GM12872 (cell line): Measurements from ENCODE around the gene CDK5RAP2.

Source experiments
- TF ChIP-seq, protein P1 (sequence below): IDR thresholded peaks from 3 replicates; pipeline ENCODE4 v1.5.1; 2011; ENCODE audit warnings: low read depth, mild to moderate bottlenecking, low read length, moderate library complexity; ENCODE audit not compliant: insufficient read depth

The CDK5RAP2 gene

DNA sequence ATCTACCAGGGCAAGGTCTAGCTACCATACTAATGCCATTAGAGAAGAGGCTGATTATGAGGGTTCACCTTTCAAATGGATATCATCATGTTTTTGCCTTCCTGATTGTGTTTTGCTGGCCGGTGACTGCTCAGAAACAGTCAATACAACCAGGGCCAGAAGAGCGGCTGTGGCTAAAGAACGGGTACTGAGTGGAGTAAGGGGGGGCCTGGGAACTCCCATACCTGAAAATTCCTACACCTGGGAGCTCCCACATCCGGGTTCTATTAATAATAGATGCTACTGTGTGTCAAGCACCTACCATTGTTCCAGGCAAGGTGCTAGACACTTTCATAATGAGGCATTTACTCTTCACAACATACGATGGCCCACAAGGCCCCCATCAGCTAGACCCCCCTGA lies 79.2 kb downstream of the CDK5RAP2 start:
- TF ChIP-seq, protein P1, sequence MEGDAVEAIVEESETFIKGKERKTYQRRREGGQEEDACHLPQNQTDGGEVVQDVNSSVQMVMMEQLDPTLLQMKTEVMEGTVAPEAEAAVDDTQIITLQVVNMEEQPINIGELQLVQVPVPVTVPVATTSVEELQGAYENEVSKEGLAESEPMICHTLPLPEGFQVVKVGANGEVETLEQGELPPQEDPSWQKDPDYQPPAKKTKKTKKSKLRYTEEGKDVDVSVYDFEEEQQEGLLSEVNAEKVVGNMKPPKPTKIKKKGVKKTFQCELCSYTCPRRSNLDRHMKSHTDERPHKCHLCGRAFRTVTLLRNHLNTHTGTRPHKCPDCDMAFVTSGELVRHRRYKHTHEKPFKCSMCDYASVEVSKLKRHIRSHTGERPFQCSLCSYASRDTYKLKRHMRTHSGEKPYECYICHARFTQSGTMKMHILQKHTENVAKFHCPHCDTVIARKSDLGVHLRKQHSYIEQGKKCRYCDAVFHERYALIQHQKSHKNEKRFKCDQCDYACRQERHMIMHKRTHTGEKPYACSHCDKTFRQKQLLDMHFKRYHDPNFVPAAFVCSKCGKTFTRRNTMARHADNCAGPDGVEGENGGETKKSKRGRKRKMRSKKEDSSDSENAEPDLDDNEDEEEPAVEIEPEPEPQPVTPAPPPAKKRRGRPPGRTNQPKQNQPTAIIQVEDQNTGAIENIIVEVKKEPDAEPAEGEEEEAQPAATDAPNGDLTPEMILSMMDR: no peak

DNA sequence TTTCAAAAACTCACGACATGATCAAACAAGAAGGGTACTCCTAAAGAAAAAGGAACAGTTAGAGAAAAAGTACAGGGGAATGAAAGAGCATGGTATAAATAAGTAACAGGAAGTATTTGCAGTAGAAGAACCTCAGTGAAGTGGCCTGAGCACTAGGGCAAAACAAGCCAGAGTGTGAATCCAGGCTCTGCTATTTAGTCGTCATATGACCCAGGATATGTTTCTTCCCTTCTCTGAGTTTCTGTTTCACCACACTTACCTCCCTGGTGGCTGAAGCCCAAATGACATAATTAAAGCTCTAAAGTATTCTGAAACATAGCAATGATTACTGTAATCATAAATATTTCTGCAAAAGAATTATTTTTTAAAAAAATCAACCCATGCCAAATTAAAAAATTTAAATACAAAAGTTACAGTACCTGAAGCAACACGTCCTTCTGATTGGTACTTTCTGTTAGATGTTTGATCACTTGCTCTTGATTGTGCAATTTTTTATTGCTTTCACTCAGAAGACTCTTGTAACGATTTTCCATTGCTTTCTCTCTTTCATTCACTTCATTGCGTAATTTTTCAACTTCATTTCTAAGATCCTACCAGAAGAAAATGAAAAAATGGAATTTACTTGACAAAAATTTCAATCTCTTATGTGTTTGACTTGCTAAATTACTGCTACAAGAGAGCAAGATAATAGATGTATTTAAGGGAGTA lies 88.9 kb downstream of the CDK5RAP2 start:
- TF ChIP-seq, protein P1: no peak

DNA sequence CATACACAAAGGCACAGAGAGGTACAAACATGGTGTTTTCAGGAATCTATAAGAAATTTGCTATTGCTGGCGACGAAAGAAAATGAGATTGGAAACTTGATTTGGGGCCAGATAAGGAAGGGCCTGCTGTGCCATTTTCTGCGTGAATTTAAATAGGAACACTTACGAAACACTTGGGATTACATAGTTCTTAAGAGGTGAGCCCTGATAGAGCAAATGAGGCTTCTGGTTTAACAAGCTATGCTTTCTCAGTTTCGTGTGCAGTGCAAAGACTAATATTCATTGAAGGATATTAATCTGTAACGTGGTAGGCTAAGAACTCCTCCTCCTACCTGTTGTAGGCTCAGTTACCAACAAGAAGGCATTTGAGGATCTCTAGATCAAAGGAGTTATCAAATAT lies 93.1 kb downstream of the CDK5RAP2 start:
- TF ChIP-seq, protein P1: no peak

DNA sequence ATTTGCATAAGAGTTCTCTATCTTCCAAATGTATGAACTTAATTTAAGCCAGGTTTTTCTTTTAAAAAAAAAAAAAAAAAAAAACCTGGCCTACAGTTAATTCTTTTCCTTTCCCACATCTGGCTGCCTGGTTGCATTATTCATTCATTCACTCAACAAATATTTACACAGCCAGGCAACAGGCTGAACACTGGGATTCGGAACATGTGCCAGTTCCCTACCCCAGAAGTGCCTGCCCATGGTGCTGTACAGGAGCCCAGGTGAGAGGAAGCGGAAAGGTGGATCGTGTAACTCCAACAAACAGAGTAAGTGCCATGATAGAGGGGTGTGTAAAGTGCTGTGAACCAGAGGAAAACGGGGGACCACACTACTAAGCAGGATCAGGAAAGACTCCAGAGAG lies 93.6 kb downstream of the CDK5RAP2 start:
- TF ChIP-seq, protein P1: no peak

- TF ChIP-seq, protein P1: no peak
Measured at GRCh38 chr9:120485788-120486187, 94.2 kb downstream of the CDK5RAP2 start.

DNA sequence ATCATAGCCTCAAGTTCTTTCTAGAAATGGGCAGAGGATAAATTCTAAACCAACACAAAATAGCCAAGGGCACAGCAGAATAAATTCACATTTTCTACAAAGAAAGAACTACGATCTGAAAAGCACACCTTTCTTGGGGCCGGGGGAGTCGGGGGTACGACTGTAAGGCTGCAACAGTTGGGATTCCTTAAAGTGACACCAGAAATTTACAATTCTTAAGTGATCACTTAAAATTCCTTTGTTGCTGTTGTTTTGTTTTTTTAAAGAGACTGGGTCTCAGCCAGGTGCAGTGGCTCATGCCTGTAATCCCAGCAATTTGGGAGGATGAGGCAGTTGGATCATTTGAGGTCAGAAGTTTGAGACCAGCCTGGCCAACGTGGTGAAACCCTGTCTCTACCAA lies 95.8 kb downstream of the CDK5RAP2 start:
- TF ChIP-seq, protein P1: no peak

DNA sequence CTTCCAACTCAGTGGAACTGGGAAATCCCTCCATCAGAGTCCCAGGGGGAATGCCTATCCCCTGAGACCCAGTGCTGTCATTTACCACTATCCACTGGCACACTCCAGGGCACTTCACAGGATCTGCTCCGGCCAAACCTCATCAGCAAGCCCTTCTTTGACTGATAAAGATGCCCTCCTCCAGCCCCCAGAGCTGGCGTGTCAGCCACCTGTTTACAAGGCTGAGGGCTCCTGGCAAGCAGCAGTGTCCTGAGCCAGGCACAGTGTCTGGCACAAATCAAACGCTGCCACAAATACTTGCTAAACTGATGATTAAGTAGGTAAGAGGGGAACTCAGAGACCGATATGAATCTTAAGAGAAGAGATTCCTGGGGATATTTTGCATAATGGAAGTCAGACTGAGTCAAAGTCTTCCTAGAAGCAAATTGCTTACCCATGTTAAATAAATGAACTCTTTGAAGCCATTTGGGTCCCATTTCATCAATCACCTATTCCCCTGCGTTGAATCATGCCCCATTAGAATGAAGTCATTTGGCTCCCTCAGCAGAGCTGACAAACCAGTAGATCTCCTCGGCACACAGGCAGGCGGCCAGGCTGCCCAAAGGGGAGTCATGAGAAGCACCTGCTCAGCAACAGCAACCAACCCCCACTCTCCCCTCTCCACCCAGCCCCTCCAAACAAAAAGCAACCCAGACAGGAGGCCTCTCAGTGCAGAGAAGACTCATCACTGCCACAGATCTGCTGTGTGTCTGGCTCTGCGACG lies 97.4 kb downstream of the CDK5RAP2 start:
- TF ChIP-seq, protein P1: no peak
